Measurements from ENCODE around the gene GRB10.
"Not testable (repeated sequence)": the region's sequence is repeated elsewhere in the genome, so short reads cannot be mapped to it uniquely, and the experiment has no call there.

Gene GRB10

DNA sequence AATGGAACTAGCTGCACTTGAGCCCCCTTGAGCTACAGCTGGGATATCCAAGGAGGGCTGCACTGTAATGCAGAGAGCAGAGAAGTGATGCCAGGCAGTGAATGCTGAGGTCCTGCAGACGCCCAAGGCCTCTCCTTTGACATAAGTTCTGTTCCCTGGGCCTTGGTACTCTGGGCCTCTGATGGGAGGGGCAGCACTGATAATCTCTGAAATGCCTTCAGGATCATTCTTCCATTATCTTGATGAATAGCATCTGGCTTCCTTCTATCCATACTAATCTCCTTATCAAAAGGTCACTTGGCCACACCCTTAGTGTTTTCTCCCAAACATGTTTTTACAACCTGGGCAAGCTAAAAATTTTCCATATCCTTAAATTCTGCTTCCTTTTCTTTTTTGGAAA lies 6.9 kb downstream of the GRB10 start:
- DNase-seq: no peak

DNA sequence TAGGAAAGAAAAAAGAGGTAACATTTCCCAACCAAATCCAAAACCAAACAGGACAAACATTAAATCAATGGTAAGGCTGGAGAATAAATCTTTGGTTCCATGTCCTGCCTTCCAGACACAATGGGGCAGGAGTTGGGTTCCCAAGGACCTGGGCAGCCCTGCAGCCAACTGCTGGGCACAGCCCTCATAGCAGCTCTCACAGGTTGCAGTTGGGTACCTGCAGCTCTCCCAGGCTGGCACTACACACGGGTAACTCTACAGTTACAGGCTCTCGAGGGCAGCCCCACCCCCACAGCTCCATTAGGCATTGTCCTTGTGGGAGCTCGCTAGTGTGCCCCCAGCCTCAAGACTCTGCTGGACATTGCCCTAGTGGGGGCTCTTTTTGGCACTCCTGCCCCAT lies 7.5 kb downstream of the GRB10 start:
- DNase-seq: no peak

DNA sequence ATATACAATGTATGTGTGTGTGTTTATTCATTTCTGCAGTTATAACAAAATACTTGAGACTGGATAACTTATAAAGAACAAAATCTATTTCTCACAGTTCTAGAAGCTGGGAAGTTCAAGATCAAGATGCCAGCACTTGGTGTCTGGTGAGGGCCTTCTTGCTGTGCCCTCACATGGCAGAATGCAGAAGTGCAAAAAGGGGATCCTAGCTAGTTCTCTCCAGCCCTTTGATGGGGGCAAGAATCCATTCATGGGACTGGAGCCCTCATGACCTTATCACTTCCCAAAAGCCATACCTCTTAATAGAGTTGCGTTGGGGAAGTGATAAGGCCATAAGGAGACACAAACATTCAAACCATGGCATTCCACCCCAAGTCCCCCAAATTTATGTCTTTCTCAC lies 8.4 kb downstream of the GRB10 start:
- no peak for DNase-seq

DNA sequence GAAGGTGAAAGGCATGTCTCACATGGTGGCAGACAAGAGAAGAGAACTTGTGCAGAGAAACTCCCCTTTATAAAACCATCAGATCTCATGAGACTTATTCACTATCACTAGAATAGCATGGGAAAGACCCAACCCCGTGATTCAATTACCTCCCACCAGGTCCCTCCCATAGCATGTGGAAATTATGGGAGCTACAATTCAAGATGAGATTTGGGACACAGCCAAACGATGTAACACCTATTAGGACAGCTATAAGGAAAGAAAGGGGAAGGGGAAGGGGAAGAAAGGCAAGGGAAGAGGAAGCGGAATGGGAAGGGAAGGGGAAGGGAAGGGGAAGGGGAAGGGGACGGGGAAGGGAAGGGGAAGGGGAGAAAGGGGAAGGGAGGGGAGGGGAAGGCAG lies 9.6 kb downstream of the GRB10 start:
- not testable (repeated sequence) for DNase-seq

DNA sequence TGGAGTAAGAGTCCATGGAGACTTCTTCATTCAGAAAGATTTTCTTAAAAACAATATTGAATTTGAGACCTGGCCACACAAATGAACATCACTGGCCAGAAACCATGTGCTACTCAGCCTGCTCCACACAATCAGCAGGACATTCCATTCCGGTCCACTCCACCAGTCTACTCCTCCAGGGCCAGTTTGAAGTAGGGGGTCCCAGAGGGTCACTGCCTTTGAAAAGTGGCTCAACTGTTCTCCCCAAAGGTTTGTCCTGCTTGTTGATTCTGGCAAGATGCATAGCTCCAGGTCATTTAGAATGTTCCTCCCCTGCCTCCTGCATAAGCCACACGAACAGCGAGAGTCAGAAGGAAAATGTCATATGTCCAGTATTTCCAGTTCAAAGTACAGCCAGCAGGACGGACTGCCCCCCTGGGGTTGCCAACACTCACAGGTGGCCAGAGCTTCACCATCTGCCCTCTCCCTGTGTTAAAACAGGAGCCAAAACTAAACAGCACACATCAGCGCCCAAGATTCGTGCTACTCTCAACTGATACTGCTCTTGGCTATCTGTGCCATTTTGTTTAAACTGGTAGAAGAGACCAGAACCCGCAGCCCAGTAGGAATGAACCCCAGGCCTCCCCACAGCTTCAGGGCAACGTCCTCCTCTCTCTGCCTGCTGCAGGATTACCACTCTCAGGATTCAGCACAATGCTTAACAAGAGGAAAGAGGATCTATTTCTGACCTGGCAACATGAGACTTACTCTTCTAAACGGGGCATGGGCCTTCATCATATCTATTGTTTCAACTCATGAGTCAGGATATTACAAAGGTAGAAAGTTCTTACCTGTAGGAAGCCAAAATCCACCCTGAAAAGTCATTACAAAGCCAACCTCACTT lies 11.3 kb downstream of the GRB10 start:
- DNase-seq: no peak

DNA sequence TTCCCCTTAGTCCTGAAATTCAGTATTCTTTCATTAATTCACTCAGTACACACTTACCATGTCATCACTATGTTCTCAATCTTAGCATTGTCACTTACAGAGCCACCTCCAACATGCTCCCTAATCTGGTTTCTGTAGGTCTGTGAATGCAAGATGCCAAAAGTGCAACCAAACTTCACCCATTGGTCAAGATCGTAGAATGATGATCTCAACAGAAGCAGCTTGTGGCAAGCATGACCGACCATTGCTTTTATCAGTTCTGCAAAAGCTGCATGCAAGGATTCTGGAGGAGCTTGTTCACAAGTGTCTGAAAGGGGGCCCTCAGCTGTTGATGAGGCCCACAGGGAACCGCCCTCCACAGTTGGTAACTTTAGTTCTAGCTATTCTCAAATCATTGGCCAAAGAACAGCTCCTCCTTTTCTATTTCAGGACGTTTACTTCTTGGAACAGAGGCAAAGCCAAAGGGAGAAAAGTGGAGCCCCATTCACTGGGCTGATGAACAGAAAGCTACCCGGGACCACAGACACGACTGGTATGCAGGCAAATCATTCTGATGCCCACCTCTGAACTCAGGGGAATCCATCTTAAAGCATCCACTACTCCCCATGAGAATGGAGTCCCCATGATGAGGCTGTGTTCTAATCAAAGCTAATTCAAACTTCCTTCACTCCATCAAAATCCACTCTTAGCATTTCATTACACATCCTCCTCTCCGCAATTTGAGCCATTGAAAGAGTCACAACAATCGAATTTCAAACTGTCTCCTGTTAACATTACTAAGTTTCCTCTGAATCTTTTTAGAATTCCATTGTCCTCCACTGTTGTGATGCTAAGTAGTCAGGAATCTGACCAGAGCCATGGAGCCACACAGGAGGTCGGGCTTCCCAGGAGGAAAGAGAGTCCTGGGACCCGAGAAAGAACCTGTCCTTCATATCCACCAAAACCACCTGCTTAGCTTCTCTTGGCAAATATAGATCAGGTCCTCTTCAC lies 13.9 kb downstream of the GRB10 start:
- DNase-seq: no peak

DNA sequence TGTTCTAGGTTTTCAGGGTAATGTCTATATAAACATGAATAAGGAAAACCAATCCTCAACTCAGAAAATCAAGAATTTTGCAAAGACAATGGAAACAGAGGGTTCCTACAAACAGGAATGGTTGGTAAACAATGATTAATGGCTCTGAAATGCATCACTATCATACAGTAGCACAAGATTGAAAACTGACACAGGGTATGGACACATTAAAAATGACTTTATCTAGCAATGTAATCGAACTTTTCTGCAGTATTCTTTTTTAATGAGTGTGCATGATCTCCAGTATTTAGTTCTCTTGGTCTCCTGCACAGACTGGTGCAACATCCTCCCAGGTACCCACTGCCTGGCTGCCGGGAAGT lies 15.9 kb downstream of the GRB10 start:
- DNase-seq: no peak

DNA sequence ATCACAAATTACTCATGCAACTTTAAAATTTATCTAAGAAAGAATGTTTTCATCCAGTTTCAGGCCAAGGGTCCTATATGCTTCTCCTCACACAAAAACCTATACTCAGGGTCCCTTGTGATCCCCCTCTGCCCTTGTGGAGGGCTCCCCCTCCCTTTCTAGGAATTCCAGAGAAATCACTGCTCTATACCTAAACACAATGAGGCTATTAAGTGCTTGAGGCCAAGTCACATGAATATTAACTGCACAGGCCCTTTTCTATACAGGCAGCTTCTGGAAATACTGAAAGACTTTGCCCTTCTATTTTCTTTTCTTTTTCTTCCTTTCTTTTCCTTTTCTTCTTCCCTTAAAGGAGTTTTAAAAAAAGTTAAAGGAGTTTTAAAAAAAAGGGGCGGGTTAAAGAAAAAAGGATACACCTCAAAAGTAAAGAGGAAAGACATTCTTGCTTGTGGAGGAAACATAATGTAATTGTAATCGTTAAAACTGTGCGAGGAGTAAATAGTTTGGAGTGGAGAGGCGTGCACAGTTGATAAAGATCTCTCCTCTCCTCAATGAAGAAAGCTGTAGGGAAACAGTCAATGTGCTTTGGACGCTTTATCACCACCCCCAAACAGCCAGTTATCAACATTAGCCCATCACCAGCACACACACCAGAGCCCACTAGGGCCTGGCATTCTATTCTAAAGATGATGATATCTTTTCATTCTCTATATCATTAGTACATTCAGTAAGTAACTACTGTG lies 16.4 kb downstream of the GRB10 start:
- no peak for DNase-seq

DNA sequence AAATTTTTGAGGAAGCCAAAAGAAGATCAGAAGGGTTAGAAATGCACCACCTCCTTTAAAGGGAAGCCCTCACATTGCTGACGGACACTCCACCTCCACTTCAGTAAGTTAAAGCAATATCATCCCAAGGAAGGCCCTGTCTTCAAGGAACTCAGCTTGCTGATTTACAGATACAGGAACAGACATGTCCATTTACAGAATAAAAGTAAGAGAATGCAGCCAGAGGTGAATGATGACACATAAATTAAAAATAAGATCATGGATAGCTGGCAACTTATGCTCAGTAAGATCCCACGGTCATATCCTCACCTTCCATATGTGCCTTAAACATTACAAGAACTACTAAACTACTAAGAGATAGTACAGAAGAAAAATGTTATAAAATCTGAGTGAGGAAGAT lies 20.4 kb downstream of the GRB10 start:
- no peak for DNase-seq

DNA sequence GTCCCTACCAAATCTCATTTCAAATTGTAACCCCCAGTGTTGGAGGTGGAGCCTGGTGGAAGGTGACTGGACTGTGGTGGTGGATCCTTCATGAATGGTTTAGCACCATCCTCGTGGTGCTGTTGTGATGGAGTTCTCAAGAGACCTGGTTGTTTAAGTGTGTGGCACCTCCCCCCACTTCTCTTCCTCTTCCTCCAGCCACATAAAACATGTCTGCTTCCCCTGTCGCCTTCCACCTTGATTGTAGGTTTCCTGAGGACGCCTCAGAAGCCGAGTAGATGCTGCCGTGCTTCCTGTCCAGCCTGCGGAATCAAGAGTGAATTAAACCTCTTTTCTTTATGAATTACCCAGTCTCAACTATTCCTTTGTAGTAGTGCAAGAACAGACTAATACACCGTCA lies 21.0 kb downstream of the GRB10 start:
- DNase-seq: no peak

DNA sequence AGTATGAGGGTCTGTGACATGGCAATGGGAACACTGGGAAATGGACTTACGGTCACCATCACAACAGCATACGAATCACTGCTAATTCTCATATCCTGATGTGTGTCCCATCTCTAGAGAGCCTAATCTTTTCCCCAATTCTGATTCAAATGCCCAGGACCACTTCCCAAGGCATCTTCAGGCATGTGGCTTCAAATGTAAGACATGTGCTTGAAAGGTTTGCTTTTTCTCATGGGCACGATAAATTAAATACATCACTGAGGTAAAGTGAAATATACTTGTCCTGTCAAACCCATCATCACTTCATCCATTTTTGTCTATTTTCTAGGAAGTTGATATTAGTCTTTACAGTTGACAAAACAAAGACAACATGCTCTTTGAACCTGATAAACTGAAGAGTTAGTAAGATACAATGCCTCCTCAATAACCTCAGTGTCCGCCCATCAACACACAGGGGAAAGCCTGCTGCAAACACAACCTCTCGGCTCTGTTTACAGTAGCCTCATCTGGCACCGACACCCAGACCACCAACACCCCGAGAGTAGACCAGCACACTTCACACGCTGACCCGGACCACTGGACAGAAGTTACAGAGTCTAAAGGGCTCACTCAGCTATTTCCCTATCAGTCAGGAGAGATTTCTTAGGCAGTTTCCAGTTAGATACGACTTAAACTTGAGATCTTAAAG lies 24.8 kb downstream of the GRB10 start:
- DNase-seq: no peak

DNA sequence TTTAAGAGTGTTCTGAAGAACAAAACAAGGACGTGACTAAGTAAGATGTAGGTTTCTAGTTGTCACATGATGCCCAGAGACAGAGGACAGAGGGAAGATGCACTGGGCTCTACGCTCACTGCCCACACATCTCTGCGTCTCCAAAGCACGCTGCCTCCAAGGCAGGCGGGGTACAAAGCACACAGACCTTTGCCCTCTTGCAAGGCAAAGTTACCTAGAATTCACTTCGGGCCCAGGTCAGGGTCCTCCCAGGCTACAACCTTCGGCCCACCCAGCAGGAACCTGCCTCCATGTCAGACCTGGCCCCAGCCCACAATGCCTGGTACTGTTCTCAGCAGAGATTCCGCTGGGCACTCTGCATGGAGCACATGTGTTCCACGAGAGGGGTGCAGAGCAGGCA lies 26.5 kb downstream of the GRB10 start:
- DNase-seq: no peak

DNA sequence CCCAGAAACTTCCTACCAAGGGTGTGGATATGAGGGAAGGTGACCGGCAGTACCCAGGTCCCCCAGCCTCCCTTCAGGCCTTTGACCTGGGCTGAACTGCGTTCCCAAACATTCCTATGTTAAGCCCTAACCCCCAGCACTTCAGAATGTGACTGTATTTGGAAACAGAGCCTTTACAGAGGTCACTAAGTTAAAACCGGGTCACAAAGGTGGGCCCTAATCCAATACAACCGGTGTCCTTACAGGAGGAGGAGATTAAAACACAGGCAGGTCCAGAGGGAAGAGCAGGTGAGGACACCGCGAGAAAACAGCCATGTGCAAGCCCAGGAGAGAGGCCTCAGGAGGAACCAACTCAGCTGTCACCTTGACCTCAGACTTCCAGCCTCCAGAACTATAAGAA lies 28.0 kb downstream of the GRB10 start:
- DNase-seq: no peak

DNA sequence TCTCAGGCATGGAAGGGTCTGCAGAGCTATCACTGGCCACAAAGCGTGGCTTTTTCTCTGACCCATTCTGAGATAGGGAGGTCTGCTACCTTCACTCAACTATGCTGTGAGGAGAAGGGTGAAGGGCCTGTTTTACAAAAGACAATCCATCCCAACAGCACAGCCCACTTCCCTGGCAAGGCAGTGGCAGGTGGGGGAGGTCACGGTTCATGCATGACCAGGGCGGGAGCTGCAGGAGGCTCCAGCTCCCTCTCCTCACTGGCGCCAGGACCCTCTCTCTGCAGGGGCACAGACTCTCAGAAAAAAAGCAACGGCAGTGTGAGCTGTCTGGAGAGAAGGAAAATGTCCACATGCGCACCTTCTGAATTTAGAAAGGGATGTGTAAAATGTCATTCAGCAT lies 28.5 kb downstream of the GRB10 start:
- no peak for DNase-seq

DNA sequence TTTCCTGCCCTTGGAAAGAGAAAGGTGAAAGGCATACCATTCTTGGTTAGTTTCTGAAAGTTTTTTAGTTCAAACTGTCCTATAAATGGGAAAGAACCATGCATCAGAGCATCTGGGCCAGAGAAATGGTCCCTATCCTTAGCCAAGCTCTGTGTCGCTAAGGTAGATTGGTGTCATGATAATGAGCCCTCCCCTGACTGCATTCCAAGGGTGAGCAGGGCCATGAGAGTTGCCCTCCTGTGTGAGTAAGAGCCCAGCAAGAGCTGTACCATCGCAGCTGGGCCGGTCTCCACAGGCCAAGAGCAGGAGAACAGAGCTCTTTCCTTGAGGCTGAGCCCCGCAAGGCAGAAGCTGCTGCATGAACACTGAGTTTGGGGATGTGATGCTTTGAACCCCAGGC lies 30.3 kb downstream of the GRB10 start:
- no peak for DNase-seq

DNA sequence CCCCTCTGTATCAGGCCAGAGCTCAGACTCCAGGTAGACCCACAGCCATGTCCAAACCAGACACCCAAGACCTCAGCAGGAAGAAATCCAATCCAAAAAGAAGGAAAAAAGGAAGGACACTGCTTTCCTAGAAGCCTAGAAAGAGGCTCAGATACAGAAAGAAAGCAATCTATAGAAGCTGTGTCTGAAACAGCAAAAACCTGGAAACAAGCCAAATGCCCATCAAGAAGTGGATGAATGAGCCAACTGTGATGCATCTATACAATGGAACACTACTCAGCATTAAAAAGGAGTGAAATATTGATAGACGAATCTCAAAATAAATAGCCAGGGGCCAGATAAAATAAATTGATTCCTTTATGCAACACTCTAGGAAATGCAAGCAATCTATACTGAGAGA lies 31.6 kb downstream of the GRB10 start:
- DNase-seq: no peak

DNA sequence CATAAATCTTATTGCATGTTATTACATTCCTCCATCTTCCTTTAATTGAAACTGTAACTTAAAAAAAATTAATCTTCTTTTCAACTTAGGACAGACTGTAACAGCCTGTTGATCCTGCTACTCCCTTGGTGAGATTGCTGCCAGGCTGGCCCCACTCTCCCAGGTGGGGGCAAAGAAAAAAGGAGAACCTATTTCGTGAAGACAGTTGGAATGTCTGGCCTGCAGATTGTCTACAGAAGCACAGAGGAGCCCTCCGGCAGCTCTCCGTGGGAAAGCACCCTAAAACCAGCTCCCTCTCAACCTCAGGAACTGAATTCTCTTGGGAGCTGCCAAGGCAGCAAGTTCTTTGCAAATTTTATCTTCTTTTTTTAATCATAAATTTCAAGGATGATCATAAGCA lies 32.8 kb downstream of the GRB10 start:
- DNase-seq: no peak

DNA sequence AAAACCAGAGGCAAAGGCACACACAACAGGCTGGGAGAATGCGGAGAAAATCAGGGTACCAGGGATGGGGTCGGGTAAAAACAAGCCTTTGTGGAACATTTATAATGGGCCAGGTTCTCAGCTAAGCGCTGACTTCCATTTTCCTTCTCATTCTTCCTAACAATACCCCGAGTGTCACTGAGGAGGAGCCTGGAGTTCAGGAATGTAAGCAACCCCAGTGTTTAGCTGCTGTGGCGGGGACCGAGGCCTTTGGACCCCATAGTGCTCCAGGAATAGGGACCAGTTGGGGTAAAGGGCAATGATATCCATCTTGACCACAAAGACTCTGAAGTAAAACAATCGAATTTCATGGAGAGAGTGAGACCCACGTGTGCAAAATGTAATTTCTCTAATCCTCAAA lies 34.2 kb downstream of the GRB10 start:
- no peak for DNase-seq

DNA sequence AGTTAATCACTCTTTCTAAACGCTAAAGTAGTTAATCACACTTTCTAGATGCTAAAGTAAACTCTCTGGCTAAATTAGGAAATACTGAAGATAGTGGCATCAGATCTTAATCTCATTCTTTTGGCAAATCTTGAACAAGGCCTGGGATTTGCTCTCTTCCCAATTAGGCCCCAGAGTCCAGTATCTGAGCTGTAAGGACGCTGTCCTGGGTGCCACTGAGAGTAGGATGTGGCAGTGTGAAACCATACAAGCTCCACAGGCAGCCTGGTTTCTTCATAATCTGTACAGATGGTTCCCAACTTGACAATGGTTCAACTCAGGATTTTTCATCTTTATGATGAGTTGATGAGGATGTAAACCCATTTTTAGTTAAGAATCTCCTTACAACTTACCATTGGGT lies 36.9 kb downstream of the GRB10 start:
- DNase-seq: no peak

DNA sequence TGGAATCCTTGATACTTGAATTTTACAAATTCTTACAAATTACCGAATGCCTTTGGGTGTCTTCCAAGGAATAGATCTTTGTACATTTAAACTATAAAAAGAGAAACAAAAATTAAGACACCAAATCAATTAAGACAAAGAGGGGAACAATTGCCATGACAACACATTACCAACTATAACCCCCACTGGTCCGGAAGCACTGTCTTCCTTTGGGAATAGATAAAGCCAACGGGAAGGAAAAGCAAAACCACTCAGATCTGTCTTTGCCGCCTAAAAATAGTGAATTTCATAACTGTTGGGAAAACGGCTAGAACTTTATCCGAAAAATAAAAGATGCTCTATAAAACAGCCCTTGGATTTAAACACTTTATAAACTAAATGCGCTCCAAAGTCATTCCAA lies 37.4 kb downstream of the GRB10 start:
- no peak for DNase-seq

DNA sequence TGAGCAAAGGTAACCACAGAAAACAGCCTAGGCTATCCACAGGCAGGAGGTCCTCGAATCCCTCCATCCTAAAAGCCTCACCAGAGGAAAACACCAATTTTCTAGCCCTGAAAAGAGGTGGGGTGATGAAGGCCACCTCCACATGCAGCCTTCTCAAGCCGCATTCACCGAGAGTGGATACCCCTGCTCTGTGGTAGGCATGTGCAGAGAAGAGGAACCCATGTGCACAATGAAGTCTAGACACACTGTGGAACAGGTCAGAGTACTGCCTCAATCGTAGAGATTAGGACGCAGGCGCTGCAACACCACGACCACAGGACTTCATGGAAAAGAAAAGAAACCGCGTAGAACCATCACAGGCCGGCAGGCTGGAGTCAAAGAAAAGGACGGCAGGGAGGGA lies 38.8 kb downstream of the GRB10 start:
- DNase-seq: no peak

DNA sequence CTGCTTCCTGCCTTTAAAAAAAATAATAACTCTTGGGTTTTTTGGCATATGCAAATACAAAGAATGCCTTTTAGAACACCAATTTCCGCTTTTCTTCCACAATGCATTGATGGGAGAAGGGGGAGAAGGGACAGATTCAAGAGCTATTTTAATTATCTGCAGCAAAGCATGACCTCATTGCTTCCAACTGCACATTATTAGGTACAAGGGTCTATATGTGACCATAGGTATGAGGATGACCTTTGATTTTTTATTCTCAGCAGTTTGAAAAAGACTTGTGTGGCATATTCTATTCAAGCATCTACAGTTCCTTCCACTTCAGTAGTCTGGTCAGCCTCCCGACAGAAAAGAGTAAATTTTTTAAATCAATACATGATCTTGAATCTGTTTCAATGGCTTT lies 39.7 kb downstream of the GRB10 start:
- DNase-seq: no peak

DNA sequence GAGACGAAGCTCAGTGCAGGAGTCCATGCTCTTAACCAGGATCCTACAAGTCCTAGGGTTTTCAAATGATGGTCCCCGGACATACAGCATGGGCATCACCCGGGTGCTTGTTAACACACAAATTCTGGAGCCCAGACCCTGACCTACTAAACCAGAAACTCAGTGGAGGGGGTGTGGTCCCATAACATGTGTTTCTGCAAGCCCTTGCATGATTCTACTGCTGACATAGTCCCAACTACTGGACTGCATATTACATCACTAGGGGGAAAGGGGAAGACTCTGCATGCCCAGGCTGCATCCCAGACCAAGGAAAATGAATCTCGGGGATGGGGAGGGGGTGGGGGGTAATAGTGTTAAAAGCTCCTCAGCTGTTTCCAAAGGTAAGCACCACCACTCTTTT lies 40.3 kb downstream of the GRB10 start:
- DNase-seq: no peak
